Measurements from ENCODE around the gene PPP1R15A.

GRCh38 chr19:48873476-48874302 is 1.5 kb downstream of the PPP1R15A start:
- no peak for TF ChIP-seq CTCF (IDR thresholded peaks at IDR 0.05)
- no peak for TF ChIP-seq EZH2 (IDR thresholded peaks at IDR 0.05)
